HT1080 (cell line): Measurements from ENCODE around the gene MOCS2. TPM values are rescaled to one million over a fixed set of nuclear protein-coding genes. Genes with fewer than 3 reads are reported as not detected.

Experiments
- DNase-seq: peaks from one replicate; pipeline ENCODE4 v3.0.0-alpha.2; 2015; ENCODE audit warnings: low read depth
- total RNA-seq: library from RNA; depleted of rRNA; stranded (reverse); fragments of >200 nt; shearing (Covaris generic); gene quantifications from 2 replicates; pipeline ENCODE4 v1.2.3, GENCODE V29; 2014; rRNA removed

The MOCS2 gene
- total RNA-seq, 1 experiment from 2014 or later: 62.7 TPM

GRCh38 chr5:53052499-53052898 is 57.1 kb downstream of the MOCS2 start:
- no peak for DNase-seq

GRCh38 chr5:53048248-53048647 is 61.3 kb downstream of the MOCS2 start:
- no peak for DNase-seq

Other genes with a start within 250 kb of the MOCS2 start
- 60.9 and 76.0 TPM in 2 replicates for gene ITGA2, start 120.4 kb downstream of the MOCS2 start, total RNA-seq